ENCODE results near the gene ZFPL1.

The ZFPL1 gene

GRCh38 chr11:65069217-65069616 lies 14.8 kb upstream of the ZFPL1 start:
- TF ChIP-seq CREB1 (IDR thresholded peaks at IDR 0.05; ENCODE audit: low read depth) (no peak), TAF1 (IDR thresholded peaks at IDR 0.05; ENCODE audit: low read depth) (no peak), EP300 (IDR thresholded peaks at IDR 0.05; ENCODE audit: borderline replicate concordance) (no peak), EGR1 (IDR thresholded peaks at IDR 0.05) (no peak), FOXM1 (IDR thresholded peaks at IDR 0.05; ENCODE audit: borderline replicate concordance, low read depth) (no peak)
- TF ChIP-seq, protein P1, sequence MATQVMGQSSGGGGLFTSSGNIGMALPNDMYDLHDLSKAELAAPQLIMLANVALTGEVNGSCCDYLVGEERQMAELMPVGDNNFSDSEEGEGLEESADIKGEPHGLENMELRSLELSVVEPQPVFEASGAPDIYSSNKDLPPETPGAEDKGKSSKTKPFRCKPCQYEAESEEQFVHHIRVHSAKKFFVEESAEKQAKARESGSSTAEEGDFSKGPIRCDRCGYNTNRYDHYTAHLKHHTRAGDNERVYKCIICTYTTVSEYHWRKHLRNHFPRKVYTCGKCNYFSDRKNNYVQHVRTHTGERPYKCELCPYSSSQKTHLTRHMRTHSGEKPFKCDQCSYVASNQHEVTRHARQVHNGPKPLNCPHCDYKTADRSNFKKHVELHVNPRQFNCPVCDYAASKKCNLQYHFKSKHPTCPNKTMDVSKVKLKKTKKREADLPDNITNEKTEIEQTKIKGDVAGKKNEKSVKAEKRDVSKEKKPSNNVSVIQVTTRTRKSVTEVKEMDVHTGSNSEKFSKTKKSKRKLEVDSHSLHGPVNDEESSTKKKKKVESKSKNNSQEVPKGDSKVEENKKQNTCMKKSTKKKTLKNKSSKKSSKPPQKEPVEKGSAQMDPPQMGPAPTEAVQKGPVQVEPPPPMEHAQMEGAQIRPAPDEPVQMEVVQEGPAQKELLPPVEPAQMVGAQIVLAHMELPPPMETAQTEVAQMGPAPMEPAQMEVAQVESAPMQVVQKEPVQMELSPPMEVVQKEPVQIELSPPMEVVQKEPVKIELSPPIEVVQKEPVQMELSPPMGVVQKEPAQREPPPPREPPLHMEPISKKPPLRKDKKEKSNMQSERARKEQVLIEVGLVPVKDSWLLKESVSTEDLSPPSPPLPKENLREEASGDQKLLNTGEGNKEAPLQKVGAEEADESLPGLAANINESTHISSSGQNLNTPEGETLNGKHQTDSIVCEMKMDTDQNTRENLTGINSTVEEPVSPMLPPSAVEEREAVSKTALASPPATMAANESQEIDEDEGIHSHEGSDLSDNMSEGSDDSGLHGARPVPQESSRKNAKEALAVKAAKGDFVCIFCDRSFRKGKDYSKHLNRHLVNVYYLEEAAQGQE (IDR thresholded peaks at IDR 0.05; ENCODE audit: low read depth): no peak

GRCh38 chr11:65071907-65072630 lies 12.0 kb upstream of the ZFPL1 start:
- TF ChIP-seq USF1 (IDR thresholded peaks at IDR 0.05): no peak

DNA sequence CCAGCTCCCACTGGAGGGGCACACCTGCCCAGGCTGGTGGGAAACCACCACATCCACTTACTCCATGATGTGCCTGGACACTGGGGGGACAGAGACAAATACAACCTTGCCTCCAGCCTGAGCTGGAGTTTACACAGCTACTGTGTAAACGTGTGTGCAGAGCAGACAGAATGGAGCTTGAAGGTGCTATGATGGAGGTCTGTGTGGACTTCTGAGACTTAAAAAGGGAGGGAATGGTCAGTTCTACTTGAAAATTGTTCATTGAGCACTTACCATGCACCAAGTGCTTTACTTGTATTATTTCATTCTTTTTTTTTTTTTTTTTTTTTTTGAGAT lies 11.4 kb upstream of the ZFPL1 start:
- no peak for TF ChIP-seq YY1 (IDR thresholded peaks at IDR 0.05; ENCODE audit: low read depth)
- no peak for TF ChIP-seq EP300 (IDR thresholded peaks at IDR 0.05; ENCODE audit: borderline replicate concordance)
- TF ChIP-seq NFIC (IDR thresholded peaks at IDR 0.05): no peak
- no peak for TF ChIP-seq TCF12 (IDR thresholded peaks at IDR 0.05; ENCODE audit: low read depth)
- TF ChIP-seq, protein P1 (IDR thresholded peaks at IDR 0.05; ENCODE audit: low read depth): no peak
- no peak for TF ChIP-seq TAF1 (IDR thresholded peaks at IDR 0.05; ENCODE audit: low read depth)
- TF ChIP-seq TEAD4 (IDR thresholded peaks at IDR 0.05): no peak
- no peak for TF ChIP-seq FOXM1 (IDR thresholded peaks at IDR 0.05; ENCODE audit: borderline replicate concordance, low read depth)
- no peak for TF ChIP-seq USF1 (IDR thresholded peaks at IDR 0.05)
- no peak for TF ChIP-seq RAD21 (IDR thresholded peaks at IDR 0.05; ENCODE audit: low read depth)
- no peak for TF ChIP-seq EGR1 (IDR thresholded peaks at IDR 0.05)
- no peak for TF ChIP-seq CREB1 (IDR thresholded peaks at IDR 0.05; ENCODE audit: low read depth)
- no peak for TF ChIP-seq CEBPB (IDR thresholded peaks at IDR 0.05)
- no peak for TF ChIP-seq MAX (IDR thresholded peaks at IDR 0.05)
- no peak for TF ChIP-seq ZBTB7A (IDR thresholded peaks at IDR 0.05; ENCODE audit: low read depth)

DNA sequence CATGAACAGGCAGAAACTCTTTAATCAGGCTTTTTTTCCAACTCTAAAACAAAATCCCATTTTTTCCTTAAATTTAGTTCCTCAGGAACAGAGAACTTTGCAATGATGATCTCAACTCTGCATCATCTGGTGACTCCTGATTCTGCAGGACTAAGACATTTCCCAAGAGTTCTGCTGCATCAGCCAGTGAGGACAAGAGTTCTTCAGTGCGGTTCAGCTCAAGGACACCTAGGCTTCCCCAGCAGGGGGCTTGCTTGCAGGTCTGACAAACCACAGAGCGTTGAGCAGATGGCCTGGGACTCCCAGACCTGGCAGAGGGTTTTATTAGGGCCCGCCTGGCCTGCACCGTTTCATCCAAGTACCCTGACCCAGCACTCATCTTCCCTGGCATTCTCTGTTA lies 6.6 kb upstream of the ZFPL1 start:
- no peak for TF ChIP-seq ZBTB7A (IDR thresholded peaks at IDR 0.05; ENCODE audit: low read depth)
- no peak for TF ChIP-seq CREB1 (IDR thresholded peaks at IDR 0.05; ENCODE audit: low read depth)
- no peak for TF ChIP-seq USF1 (IDR thresholded peaks at IDR 0.05)
- TF ChIP-seq MAX (IDR thresholded peaks at IDR 0.05): no peak
- TF ChIP-seq FOXM1 (IDR thresholded peaks at IDR 0.05; ENCODE audit: borderline replicate concordance, low read depth): no peak
- TF ChIP-seq NFIC (IDR thresholded peaks at IDR 0.05): no peak
- TF ChIP-seq TAF1 (IDR thresholded peaks at IDR 0.05; ENCODE audit: low read depth): no peak
- TF ChIP-seq EP300 (IDR thresholded peaks at IDR 0.05; ENCODE audit: borderline replicate concordance): no peak
- TF ChIP-seq YY1 (IDR thresholded peaks at IDR 0.05; ENCODE audit: low read depth): no peak
- TF ChIP-seq RAD21 (IDR thresholded peaks at IDR 0.05; ENCODE audit: low read depth): no peak
- no peak for TF ChIP-seq TEAD4 (IDR thresholded peaks at IDR 0.05)
- TF ChIP-seq EGR1 (IDR thresholded peaks at IDR 0.05): no peak
- TF ChIP-seq, protein P1 (IDR thresholded peaks at IDR 0.05; ENCODE audit: low read depth): no peak
- TF ChIP-seq TCF12 (IDR thresholded peaks at IDR 0.05; ENCODE audit: low read depth): no peak
- no peak for TF ChIP-seq CEBPB (IDR thresholded peaks at IDR 0.05)
